HEK293 (cell line): ENCODE results near the gene SMIM1.
"Not testable (repeated sequence)": the region's sequence is repeated elsewhere in the genome, so short reads cannot be mapped to it uniquely, and the experiment has no call there.

Source experiments
- CTCF ChIA-PET: fragments of 350-600 bp; formaldehyde crosslinking; extraction: SDS; loops from one replicate; lab custom pipeline; 2021; ENCODE audit warnings: antibody characterized with exemption; lab: Yijun Ruan, JAX
- POLR2A ChIA-PET: fragments of 300-600 bp; formaldehyde crosslinking; extraction: SDS; loops from one replicate; lab custom pipeline; 2020; ENCODE audit warnings: antibody characterized with exemption, inconsistent platforms; lab: Yijun Ruan, JAX
- H3K27ac ChIP-seq: fragments of 200-500 bp; sonication (Bioruptor generic); 2 replicates; pipeline ENCODE4 v1.5.1; 2014; ENCODE audit warnings: low read depth, low read length, control low read depth, inconsistent platforms; ENCODE audit errors: extremely low read depth
- H3K36me3 ChIP-seq, 2 experiments: fragments of 200-500 bp in 1 of 2; sonication (Bioruptor generic) in 1 of 2; 1 replicate in 1 of 2; 2 replicates in 1 of 2; pipeline ENCODE4 v1.5.1; 2014 to 2017; ENCODE audit warnings: inconsistent platforms in 2 of 2, low read length in 2 of 2; ENCODE audit not compliant: control insufficient read depth in 2 of 2, insufficient read depth in 1 of 2
- H3K4me1 ChIP-seq: fragments of 200-500 bp; sonication (Bioruptor generic); 2 replicates; pipeline ENCODE4 v1.5.1; 2014; ENCODE audit warnings: mild to moderate bottlenecking, low read length, inconsistent platforms; ENCODE audit not compliant: control insufficient read depth, insufficient read depth
- H3K4me3 ChIP-seq: 2 replicates; pipeline ENCODE4 v1.5.1; 2011; ENCODE audit warnings: low read depth, mild to moderate bottlenecking, control low read depth, low read length, moderate library complexity
- H3K9me3 ChIP-seq: fragments of 200-500 bp; sonication (Bioruptor generic); 2 replicates; pipeline ENCODE4 v1.5.1; 2014; ENCODE audit warnings: low read depth, low read length, inconsistent platforms; ENCODE audit not compliant: control insufficient read depth, insufficient read depth
- EGR2 ChIP-seq: fragments of 450-650 bp; formaldehyde crosslinking; IDR thresholded peaks from 2 replicates; pipeline ENCODE4 v1.5.1; 2016; ENCODE audit warnings: low read depth, missing biosample characterization, missing genetic modification characterization
- GLI4 ChIP-seq: fragments of 450-650 bp; formaldehyde crosslinking; IDR thresholded peaks from 2 replicates; pipeline ENCODE4 v1.5.1; 2016; ENCODE audit warnings: missing biosample characterization, missing genetic modification characterization
- KLF1 ChIP-seq: fragments of 450-650 bp; formaldehyde crosslinking; IDR thresholded peaks from 2 replicates; pipeline ENCODE4 v1.5.1; 2016; ENCODE audit warnings: missing biosample characterization, missing genetic modification characterization
- KLF10 ChIP-seq: fragments of 450-650 bp; IDR thresholded peaks from 2 replicates; pipeline ENCODE4 v1.5.1; 2018; ENCODE audit warnings: missing biosample characterization, mild to moderate bottlenecking, missing genetic modification characterization
- SP7 ChIP-seq: fragments of 450-650 bp; formaldehyde crosslinking; IDR thresholded peaks from 2 replicates; pipeline ENCODE4 v1.5.1; 2016; ENCODE audit warnings: missing biosample characterization, missing genetic modification characterization
- YY1 ChIP-seq: fragments of 450-650 bp; formaldehyde crosslinking; IDR thresholded peaks from 2 replicates; pipeline ENCODE4 v1.5.1; 2018; ENCODE audit warnings: missing biosample characterization, missing genetic modification characterization
- ZBTB11 ChIP-seq: fragments of 450-650 bp; formaldehyde crosslinking; conservative IDR thresholded peaks from 2 replicates; pipeline ENCODE4 v1.5.1; 2016; ENCODE audit warnings: low read depth, missing biosample characterization, missing genetic modification characterization
- ZNF140 ChIP-seq: fragments of 450-650 bp; formaldehyde crosslinking; IDR thresholded peaks from 2 replicates; pipeline ENCODE4 v1.5.1; 2016; ENCODE audit warnings: missing biosample characterization, missing genetic modification characterization
- ZNF175 ChIP-seq: fragments of 450-650 bp; formaldehyde crosslinking; IDR thresholded peaks from 2 replicates; pipeline ENCODE4 v1.5.1; 2016; ENCODE audit warnings: missing biosample characterization, missing genetic modification characterization
- ZNF362 ChIP-seq: fragments of 450-650 bp; formaldehyde crosslinking; IDR thresholded peaks from 2 replicates; pipeline ENCODE4 v1.5.1; 2016; ENCODE audit warnings: missing biosample characterization, missing genetic modification characterization
- ZNF394 ChIP-seq: fragments of 450-650 bp; formaldehyde crosslinking; IDR thresholded peaks from 2 replicates; pipeline ENCODE4 v1.5.1; 2016; ENCODE audit warnings: missing biosample characterization, missing genetic modification characterization, mild to moderate bottlenecking, moderate library complexity, borderline replicate concordance
- ZNF514 ChIP-seq: fragments of 450-650 bp; formaldehyde crosslinking; IDR thresholded peaks from 2 replicates; pipeline ENCODE4 v1.5.1; 2016; ENCODE audit warnings: missing biosample characterization, missing genetic modification characterization
- ZNF571 ChIP-seq: fragments of 450-650 bp; formaldehyde crosslinking; IDR thresholded peaks from 2 replicates; pipeline ENCODE4 v1.5.0; 2017; ENCODE audit warnings: missing biosample characterization, missing genetic modification characterization
- TF ChIP-seq, protein P1 (sequence below): fragments of 450-650 bp; formaldehyde crosslinking; IDR thresholded peaks from 2 replicates; pipeline ENCODE4 v1.5.0; 2017; ENCODE audit warnings: missing biosample characterization, missing genetic modification characterization, borderline replicate concordance

Gene SMIM1

DNA sequence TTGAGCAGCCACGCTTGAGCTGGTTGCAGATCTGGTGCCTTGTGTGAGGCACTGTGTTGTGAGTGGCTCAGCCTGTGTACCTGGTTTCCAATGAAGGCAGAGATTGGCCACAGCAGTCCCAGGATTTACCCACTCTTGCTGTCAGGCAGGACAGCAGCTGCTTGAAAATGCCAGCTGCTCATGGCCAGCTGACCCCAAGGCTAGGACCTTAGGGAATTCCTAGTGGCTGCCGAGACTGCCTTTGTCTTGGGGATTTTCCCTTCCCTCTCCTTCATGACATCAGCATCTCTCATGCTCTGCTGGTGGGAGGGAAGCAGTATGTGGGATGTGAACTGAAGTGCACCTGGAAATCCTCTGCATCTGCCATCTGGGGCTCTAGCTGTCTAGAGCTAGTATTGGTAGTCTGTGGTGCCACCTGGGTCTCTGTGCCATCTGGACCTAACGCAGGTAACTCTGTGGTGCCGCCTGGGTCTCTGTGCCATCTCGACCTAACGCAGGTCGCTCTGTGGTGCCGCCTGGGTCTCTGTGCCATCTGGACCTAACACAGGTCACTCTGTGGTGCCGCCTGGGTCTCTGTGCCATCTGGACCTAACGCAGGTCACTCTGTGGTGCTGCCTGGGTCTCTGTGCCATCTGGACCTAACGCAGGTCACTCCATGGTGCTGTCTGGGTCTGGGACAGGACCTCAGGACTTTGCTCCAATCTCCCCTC is 27.6 kb downstream of the SMIM1 start:
- Histone ChIP-seq H3K27ac (no peak overlapping the region), H3K36me3 (no peaks in the 10 kb centered on the region), H3K4me3 (no peak overlapping the region), H3K9me3 (no peaks in the 10 kb centered on the region), H3K4me1 (peaks cover under 1% of the 10 kb centered on the region; the same call in 1 of the 2 replicates)
- TF ChIP-seq EGR2 (tag by site-specific recombination): peak; percentile 56; the same call in 1 of the 2 replicates
- TF ChIP-seq GLI4 (tag by site-specific recombination): no peak
- ChIA-PET CTCF (interaction anchor here (0.6 to 1.1 kb wide), 3 partner anchors 24 to 327 kb away, joined by 3 to 4 read pairs (median 3); no protein-coding TSS in a partner anchor), POLR2A (interaction anchor here (1.4 kb wide), 1 partner anchor 28 kb away, joined by 3 read pairs; no protein-coding TSS in a partner anchor)

- POLR2A ChIA-PET, H3K9me3 ChIP-seq, H3K4me1 ChIP-seq, H3K36me3 ChIP-seq: not testable (repeated sequence)
- CTCF ChIA-PET: interaction anchor here (2.0 kb wide), 2 partner anchors 15 to 25 kb away, joined by 10 to 11 read pairs; no protein-coding TSS in a partner anchor
- TF ChIP-seq EGR2 (tag by site-specific recombination): peak; percentile 19; the same call in 1 of the 2 replicates
- TF ChIP-seq, all 188 proteins: peak for 1; not testable (repeated sequence) for 187
- H3K27ac ChIP-seq, H3K4me3 ChIP-seq: not testable (repeated sequence)
These were observed 28.2 kb downstream of the SMIM1 start for GRCh38 chr1:3800795-3801194.

GRCh38 chr1:3803905-3804626 is 31.5 kb downstream of the SMIM1 start:
- POLR2A ChIA-PET: no interaction called here
- TF ChIP-seq YY1 (tag by site-specific recombination) (no peak), KLF10 (tag by site-specific recombination) (no peak), SP7 (tag by site-specific recombination) (no peak), ZNF140 (tag by site-specific recombination) (no peak), ZNF175 (tag by site-specific recombination) (no peak), KLF1 (no peak), ZNF394 (tag by site-specific recombination) (no peak), ZNF362 (tag by site-specific recombination) (no peak), ZBTB11 (tag by site-specific recombination) (no peak), EGR2 (tag by site-specific recombination) (no peak), ZNF514 (tag by site-specific recombination) (no peak), ZNF571 (tag by site-specific recombination) (no peak)
- TF ChIP-seq, protein P1, sequence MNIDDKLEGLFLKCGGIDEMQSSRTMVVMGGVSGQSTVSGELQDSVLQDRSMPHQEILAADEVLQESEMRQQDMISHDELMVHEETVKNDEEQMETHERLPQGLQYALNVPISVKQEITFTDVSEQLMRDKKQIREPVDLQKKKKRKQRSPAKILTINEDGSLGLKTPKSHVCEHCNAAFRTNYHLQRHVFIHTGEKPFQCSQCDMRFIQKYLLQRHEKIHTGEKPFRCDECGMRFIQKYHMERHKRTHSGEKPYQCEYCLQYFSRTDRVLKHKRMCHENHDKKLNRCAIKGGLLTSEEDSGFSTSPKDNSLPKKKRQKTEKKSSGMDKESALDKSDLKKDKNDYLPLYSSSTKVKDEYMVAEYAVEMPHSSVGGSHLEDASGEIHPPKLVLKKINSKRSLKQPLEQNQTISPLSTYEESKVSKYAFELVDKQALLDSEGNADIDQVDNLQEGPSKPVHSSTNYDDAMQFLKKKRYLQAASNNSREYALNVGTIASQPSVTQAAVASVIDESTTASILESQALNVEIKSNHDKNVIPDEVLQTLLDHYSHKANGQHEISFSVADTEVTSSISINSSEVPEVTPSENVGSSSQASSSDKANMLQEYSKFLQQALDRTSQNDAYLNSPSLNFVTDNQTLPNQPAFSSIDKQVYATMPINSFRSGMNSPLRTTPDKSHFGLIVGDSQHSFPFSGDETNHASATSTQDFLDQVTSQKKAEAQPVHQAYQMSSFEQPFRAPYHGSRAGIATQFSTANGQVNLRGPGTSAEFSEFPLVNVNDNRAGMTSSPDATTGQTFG (tag by site-specific recombination): no peak
- TF ChIP-seq, all 188 proteins: peak for 0
- Histone ChIP-seq H3K4me1 (no peaks in the 10 kb centered on the region), H3K4me3 (no peak overlapping the region), H3K9me3 (no peaks in the 10 kb centered on the region), H3K27ac (no peak overlapping the region), H3K36me3 (no peaks in the 10 kb centered on the region)
- CTCF ChIA-PET: interaction anchor here (0.6 to 0.9 kb wide), 3 partner anchors 28 to 239 kb away, joined by 3 read pairs; no protein-coding TSS in a partner anchor

GRCh38 chr1:3804627-3804944 is 32.0 kb downstream of the SMIM1 start:
- H3K4me1 ChIP-seq, H3K4me3 ChIP-seq, POLR2A ChIA-PET, H3K9me3 ChIP-seq, H3K27ac ChIP-seq, H3K36me3 ChIP-seq: not testable (repeated sequence)
- CTCF ChIA-PET: interaction anchor here (0.6 to 0.9 kb wide), 2 partner anchors 35 to 240 kb away, joined by 3 read pairs; no protein-coding TSS in a partner anchor
